Measurements from ENCODE around the gene LOC128125822.

DNA sequence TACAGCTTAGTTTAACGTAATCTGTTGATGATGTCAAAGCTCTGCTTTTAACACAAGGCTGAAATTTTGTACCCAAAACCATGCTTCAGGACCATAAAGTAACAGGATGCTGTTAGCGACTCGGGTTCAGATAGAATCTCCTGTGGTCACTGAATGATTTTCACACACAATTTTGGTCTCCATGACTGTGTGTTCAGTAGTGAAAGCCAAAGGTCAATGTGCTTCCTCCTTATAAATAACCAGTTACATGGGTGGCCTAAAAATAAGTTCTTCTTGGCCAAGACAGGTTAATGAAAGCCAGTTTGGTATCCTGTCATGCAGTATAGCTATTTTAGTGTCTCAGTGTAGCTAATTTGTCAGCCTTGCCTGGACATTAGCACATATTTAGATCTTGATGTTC, 19.1 kb upstream of the LOC128125822 start:
- no peak for TF ChIP-seq CTCF (IDR thresholded peaks at IDR 0.05; ENCODE audit: extremely low read depth in 1 of 2, insufficient read depth in 1 of 2, low read depth in 1 of 2, low read length in 2 of 2)
- TF ChIP-seq MYC (IDR thresholded peaks at IDR 0.05; ENCODE audit: low read depth, low read length) = no peak
- no peak for TF ChIP-seq EZH2 (IDR thresholded peaks at IDR 0.05; ENCODE audit: borderline replicate concordance, low read depth, low read length, severe bottlenecking)

Measured in endothelial cell of umbilical vein (primary cell).